ENCODE results near the gene TMEM212. TPM values are rescaled to one million over a fixed set of nuclear protein-coding genes. Genes with fewer than 3 reads are reported as not detected.
A peak's percentile ranks its signal among the peaks of the same experiment; 100 is the strongest.

Gene TMEM212
- total and polyA plus RNA-seq, 9 of the 15 experiments (the other 6 are each of a cell fraction or from before 2014, with no cell fraction given): not detected

DNA sequence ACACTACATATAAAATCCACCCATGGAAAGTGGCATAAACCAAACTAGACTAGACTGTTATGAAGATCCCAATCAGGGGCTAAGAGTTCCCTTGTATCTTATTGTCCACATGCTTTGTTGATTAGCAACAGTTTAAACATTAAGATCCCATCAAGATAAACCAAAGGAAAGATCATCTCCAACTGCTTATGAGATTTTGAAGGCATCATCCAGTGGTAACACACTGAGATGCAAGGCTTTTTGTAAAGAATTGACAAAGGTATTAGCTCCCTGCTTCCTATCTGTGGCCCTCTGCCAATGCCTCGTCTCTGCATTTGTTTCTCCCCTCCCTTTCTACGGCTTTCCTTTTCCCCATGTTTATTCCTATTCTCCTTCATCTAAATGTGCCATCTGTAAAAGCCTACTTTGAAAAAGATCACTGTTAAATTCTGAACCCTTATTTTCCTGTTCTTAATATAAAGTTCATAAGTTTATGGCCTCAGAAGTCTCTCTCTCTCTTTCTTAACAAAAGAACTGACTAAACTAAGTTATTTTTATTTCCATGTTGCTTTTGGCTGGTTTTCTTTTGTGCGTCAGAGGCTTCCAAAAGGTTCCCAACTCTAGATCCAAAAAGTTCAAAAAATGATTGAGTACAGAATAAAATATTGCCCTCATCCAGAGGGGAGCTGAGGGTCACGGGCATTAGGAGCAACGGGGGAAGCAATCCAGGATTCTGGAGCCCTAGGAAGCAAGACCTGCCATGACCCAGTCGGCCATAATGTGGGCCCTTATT lies 38.3 kb upstream of the TMEM212 start (continued):
- no peak for TF ChIP-seq NFE2L1 (tag; IDR thresholded peaks at IDR 0.05; ENCODE audit: borderline replicate concordance, low read depth)
- TF ChIP-seq TEAD4 (IDR thresholded peaks at IDR 0.05; ENCODE audit: low read length): peak; percentile 44; the same call in 1 of the 2 replicates
- TF ChIP-seq TEAD4 (CRISPR knock-in tag; IDR thresholded peaks at IDR 0.05; ENCODE audit: borderline replicate concordance): no peak
- TF ChIP-seq ZNF561 (CRISPR knock-in tag; conservative IDR thresholded peaks at IDR 0.05): no peak
- TF ChIP-seq, protein P1, sequence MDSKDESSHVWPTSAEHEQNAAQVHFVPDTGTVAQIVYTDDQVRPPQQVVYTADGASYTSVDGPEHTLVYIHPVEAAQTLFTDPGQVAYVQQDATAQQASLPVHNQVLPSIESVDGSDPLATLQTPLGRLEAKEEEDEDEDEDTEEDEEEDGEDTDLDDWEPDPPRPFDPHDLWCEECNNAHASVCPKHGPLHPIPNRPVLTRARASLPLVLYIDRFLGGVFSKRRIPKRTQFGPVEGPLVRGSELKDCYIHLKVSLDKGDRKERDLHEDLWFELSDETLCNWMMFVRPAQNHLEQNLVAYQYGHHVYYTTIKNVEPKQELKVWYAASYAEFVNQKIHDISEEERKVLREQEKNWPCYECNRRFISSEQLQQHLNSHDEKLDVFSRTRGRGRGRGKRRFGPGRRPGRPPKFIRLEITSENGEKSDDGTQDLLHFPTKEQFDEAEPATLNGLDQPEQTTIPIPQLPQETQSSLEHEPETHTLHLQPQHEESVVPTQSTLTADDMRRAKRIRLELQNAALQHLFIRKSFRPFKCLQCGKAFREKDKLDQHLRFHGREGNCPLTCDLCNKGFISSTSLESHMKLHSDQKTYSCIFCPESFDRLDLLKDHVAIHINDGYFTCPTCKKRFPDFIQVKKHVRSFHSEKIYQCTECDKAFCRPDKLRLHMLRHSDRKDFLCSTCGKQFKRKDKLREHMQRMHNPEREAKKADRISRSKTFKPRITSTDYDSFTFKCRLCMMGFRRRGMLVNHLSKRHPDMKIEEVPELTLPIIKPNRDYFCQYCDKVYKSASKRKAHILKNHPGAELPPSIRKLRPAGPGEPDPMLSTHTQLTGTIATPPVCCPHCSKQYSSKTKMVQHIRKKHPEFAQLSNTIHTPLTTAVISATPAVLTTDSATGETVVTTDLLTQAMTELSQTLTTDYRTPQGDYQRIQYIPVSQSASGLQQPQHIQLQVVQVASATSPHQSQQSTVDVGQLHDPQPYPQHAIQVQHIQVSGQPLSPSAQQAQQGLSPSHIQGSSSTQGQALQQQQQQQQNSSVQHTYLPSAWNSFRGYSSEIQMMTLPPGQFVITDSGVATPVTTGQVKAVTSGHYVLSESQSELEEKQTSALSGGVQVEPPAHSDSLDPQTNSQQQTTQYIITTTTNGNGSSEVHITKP (IDR thresholded peaks at IDR 0.05; ENCODE audit: partially characterized antibody): peak; percentile 4
- TF ChIP-seq RBM15 (IDR thresholded peaks at IDR 0.05; ENCODE audit: insufficient read depth, low read length): no peak
- TF ChIP-seq, protein P2, sequence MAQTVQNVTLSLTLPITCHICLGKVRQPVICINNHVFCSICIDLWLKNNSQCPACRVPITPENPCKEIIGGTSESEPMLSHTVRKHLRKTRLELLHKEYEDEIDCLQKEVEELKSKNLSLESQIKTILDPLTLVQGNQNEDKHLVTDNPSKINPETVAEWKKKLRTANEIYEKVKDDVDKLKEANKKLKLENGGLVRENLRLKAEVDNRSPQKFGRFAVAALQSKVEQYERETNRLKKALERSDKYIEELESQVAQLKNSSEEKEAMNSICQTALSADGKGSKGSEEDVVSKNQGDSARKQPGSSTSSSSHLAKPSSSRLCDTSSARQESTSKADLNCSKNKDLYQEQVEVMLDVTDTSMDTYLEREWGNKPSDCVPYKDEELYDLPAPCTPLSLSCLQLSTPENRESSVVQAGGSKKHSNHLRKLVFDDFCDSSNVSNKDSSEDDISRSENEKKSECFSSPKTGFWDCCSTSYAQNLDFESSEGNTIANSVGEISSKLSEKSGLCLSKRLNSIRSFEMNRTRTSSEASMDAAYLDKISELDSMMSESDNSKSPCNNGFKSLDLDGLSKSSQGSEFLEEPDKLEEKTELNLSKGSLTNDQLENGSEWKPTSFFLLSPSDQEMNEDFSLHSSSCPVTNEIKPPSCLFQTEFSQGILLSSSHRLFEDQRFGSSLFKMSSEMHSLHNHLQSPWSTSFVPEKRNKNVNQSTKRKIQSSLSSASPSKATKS (CRISPR knock-in tag; IDR thresholded peaks at IDR 0.05): no peak
- no peak for TF ChIP-seq ARHGAP35 (IDR thresholded peaks at IDR 0.05; ENCODE audit: partially characterized antibody)
- peak; percentile 98 for TF ChIP-seq FOXJ2 (tag; IDR thresholded peaks at IDR 0.05)
- no peak for TF ChIP-seq KAT2B (IDR thresholded peaks at IDR 0.05; ENCODE audit: low read depth, low read length)
- no peak for TF ChIP-seq FOXJ3 (CRISPR knock-in tag; IDR thresholded peaks at IDR 0.05)
- TF ChIP-seq, protein P3, sequence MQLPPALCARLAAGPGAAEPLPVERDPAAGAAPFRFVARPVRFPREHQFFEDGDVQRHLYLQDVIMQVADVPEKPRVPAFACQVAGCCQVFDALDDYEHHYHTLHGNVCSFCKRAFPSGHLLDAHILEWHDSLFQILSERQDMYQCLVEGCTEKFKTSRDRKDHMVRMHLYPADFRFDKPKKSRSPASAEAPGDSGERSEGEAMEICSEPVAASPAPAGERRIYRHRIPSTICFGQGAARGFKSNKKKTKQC (CRISPR knock-in tag; IDR thresholded peaks at IDR 0.05): no peak
- TF ChIP-seq, protein P4, sequence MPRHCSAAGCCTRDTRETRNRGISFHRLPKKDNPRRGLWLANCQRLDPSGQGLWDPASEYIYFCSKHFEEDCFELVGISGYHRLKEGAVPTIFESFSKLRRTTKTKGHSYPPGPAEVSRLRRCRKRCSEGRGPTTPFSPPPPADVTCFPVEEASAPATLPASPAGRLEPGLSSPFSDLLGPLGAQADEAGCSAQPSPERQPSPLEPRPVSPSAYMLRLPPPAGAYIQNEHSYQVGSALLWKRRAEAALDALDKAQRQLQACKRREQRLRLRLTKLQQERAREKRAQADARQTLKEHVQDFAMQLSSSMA (CRISPR knock-in tag; IDR thresholded peaks at IDR 0.05): no peak
- TF ChIP-seq, protein P5, sequence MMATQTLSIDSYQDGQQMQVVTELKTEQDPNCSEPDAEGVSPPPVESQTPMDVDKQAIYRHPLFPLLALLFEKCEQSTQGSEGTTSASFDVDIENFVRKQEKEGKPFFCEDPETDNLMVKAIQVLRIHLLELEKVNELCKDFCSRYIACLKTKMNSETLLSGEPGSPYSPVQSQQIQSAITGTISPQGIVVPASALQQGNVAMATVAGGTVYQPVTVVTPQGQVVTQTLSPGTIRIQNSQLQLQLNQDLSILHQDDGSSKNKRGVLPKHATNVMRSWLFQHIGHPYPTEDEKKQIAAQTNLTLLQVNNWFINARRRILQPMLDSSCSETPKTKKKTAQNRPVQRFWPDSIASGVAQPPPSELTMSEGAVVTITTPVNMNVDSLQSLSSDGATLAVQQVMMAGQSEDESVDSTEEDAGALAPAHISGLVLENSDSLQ (IDR thresholded peaks at IDR 0.05): no peak
- TF ChIP-seq, protein P6, sequence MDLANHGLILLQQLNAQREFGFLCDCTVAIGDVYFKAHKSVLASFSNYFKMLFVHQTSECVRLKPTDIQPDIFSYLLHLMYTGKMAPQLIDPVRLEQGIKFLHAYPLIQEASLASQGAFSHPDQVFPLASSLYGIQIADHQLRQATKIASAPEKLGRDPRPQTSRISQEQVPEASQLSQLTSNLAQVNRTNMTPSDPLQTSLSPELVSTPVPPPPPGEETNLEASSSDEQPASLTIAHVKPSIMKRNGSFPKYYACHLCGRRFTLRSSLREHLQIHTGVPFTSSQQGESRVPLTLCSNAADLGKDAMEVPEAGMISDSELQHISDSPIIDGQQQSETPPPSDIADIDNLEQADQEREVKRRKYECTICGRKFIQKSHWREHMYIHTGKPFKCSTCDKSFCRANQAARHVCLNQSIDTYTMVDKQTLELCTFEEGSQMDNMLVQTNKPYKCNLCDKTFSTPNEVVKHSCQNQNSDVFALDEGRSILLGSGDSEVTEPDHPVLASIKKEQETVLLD (IDR thresholded peaks at IDR 0.05): 0 out of 2 replicates have a peak, but pooled peaks have one; percentile 15
- no peak for TF ChIP-seq RBM34 (IDR thresholded peaks at IDR 0.05; ENCODE audit: borderline replicate concordance, insufficient read depth, low read length)
- TF ChIP-seq SMARCE1 (IDR thresholded peaks at IDR 0.05): peak; percentile 54; the same call in 1 of the 2 replicates
